Loucy (cell line): ENCODE results near the gene PCCA.

ENCODE experiments used
- EZH2phosphoT487 ChIP-seq: fragments of 200-600 bp; IDR thresholded peaks from 2 replicates; pipeline ENCODE4 v1.6.1; 2018; ENCODE audit warnings: antibody characterized with exemption, mild to moderate bottlenecking, moderate library complexity, borderline replicate concordance
- TF ChIP-seq, protein P1 (sequence below): fragments of 200-600 bp; sonication (generic); conservative IDR thresholded peaks from 2 replicates; pipeline ENCODE4 v1.5.1; 2014; ENCODE audit warnings: mild to moderate bottlenecking, antibody characterized with exemption, low read length

DNA sequence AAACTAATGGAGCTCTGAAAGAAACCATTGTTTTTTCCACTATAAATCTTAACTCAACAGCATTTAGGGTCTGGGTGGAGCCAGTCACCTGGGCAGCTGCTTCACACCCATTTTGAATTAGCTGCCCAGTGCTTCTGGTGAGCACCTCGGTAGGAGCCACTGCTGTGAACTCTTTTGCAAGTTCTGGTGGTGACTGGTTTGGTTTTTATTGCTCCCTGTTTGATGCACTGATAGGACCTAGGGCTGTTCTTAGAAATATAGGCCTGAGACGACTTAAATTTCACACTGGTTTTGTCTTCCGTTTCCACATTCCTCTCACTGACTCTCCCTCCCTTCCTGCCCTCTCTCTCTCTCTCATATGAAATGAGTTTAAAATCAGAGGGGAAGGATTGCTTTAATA, 395.8 kb downstream of the PCCA start:
- TF ChIP-seq, protein P1, sequence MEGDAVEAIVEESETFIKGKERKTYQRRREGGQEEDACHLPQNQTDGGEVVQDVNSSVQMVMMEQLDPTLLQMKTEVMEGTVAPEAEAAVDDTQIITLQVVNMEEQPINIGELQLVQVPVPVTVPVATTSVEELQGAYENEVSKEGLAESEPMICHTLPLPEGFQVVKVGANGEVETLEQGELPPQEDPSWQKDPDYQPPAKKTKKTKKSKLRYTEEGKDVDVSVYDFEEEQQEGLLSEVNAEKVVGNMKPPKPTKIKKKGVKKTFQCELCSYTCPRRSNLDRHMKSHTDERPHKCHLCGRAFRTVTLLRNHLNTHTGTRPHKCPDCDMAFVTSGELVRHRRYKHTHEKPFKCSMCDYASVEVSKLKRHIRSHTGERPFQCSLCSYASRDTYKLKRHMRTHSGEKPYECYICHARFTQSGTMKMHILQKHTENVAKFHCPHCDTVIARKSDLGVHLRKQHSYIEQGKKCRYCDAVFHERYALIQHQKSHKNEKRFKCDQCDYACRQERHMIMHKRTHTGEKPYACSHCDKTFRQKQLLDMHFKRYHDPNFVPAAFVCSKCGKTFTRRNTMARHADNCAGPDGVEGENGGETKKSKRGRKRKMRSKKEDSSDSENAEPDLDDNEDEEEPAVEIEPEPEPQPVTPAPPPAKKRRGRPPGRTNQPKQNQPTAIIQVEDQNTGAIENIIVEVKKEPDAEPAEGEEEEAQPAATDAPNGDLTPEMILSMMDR = no peak
- no peak for TF ChIP-seq EZH2phosphoT487
